GM21786 (cell line): ENCODE results near the gene SCUBE1.
"Not testable (repeated sequence)": the region's sequence is repeated elsewhere in the genome, so short reads cannot be mapped to it uniquely, and the experiment has no call there.

Experiments used
- ATAC-seq: cut with Tn5 transposase; IDR thresholded peaks from one replicate; pipeline ENCODE4 v1.9.1; 2021; ENCODE audit not compliant: unreplicated experiment

The SCUBE1 gene

GRCh38 chr22:43360576-43360975 is 17.4 kb upstream of the SCUBE1 start:
- ATAC-seq = no peak

- ATAC-seq = no peak
These were observed 13.7 kb upstream of the SCUBE1 start for GRCh38 chr22:43356881-43357280.

DNA sequence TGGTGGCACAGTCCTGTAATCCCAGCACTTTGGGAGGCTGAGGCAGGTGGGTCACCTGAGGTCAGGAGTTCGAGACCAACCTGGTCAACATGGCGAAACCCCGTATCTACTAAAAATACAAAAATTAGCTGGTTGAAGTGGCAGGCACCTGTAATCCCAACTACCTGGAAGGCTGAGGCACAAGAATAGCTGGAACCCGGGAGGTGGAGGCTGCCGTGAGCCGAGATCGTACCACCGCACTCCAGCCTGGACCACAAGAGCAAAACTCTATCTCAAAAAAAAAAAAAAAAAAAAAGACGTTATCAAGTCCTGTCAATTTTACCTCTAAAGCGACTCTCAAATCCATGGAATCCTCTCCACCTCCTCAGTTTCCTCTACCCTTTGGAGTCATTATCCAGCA is 12.5 kb upstream of the SCUBE1 start:
- not testable (repeated sequence) for ATAC-seq

DNA sequence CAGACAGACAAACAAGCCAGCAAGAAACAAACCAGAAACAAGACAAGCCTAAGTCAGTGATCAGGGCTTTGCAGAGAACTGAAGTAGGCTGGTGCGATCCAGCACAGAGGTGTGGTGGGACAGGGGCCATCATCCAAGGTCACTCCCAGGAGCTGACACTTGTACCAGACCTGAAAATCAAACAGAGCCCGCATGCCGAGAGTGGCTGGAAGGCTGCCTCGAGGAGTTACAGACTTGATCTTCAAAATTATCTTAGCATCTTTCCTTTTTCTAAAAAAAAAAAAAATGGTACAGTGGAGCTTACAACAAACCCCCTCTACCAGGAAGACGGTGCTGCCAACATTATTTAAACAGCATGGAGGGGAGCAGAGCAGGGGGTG is 8.8 kb upstream of the SCUBE1 start:
- ATAC-seq = no peak

DNA sequence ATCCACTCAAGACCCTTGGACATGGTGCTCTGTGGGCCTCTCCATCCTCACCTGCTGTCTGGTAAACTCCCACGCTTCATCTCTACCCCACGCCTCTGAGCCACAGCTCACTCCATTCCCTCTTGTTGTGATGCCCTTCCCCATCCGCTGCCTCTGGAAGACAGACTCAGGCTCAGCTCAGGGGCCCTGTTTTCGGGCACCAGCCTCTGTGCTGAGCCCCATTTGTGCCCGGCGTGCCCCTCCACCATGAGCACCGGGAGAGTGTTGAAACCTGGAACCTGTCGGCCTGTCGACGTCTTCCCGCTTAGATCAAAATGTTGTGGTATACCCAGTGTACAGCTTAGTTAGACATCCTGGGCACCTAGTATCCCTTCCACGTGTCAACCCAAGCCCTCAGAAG is 6.5 kb upstream of the SCUBE1 start:
- no peak for ATAC-seq

GRCh38 chr22:43346521-43346929 is 3.4 kb upstream of the SCUBE1 start:
- ATAC-seq = no peak

DNA sequence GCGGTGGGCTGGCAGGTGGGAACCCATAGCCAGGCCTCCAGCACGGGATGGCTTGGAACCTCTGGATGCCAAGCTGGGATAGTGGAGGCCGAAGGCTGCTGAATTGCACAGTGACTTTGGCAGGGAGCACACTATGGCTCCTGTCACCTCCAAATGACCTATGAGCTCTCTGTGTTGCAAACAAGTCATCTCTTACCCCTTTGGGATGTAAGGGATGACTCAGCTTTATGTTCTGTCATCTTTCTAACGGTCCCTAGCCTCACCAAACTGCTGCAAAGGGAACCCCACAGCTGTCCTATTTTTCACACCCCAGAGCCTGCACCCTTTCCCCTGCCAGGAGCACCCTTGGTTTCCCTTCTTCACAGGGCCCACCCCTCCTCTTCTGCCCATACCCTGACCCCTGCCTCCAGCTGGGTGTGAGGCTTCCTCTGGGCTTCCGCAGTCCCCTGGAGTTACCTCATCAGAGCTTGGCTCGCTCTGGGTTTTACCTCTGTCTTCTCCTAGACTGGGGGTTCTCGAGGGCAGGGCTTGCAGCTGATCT is 2.7 kb upstream of the SCUBE1 start:
- ATAC-seq = no peak

- no peak for ATAC-seq
These were observed 2.2 kb upstream of the SCUBE1 start for GRCh38 chr22:43345356-43345755.

- ATAC-seq = no peak
These were observed 1.3 kb upstream of the SCUBE1 start for GRCh38 chr22:43344520-43344787.

DNA sequence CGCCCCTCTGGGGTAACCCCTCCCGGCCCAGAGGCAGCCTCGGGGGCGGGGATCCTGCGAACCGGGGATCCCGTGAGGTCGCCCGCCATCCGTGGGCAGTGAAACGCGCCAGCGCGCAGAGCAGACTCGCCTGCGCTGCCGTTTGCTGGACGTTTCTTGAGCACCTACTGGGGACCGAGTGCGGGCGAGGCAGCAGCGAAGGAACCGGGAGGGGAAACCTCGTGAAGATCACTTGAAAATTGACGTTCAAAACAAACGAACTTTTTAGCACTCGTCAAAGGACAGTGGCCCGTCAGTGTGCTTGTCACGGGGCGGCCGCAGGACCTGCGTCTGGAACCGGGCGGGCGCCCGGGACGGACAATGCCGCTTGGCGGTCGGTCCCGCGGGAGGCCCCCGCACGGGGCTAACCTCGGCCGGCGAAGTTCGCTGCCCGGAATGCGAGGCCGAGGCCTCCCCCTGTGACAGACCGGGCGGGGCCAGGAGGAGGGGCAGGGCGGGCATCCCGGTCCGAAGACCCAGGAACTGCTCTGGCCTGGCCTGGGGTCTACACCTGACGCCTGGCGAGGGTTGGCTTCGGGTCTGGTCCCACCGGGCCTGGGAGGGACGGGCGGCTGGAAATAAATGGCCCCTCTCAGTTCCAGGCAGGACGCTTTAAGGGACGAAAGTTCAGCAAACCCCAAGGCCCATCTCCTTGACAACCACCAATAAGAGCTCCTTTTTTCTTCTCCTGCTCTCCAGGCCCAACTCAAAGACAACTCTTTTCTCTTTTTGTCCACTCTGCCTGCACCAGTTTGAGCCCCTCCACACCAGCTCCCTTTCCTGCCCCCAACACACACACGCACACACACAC is 723 bp upstream of the SCUBE1 start:
- ATAC-seq = no peak

DNA sequence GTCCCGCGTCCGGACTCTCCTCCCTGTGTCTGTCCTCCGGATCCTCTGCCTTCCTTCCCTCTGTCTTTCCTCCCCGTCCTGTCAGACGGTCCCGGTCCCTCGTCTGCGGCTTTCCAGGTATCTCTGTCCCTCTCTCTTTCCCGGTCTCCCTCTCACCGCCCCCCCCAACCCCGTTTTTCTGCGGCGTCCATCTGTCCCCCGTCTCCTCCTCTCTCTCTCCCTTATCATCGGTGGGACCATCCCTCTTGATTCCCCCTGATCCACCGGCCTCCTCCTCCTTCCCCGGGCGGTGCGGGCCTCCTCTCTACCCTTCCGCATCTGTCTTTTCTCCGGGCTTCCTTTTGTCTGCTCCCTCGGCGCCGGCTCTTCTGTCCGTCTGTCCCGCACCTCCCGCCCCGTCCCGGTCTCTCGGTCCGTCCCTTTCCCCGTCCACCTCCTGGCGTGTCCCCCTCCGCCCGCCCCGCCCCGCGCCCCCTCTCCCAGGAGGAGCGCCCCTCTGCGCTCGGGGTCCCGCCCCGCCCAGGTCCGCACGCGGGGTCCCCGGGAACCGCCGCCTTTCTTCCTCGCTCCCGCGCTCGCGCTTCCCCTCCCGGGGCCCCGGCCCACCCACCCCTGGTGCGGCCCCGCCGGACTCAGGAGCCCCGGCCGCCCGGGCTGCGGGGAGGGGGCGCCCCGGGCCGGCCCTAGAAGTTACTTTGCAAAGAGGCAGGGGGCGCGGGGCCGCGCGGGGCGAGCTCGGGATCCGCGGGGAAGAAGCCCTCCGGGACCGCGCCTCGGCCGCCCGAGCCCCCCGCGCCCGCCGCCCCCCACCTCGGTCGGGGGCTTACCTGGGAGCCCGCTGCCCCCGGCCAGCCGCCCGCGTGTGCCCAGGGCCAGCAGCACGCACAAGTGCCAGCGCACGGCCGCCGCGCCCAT is 568 bp downstream of the SCUBE1 start:
- ATAC-seq = no peak

DNA sequence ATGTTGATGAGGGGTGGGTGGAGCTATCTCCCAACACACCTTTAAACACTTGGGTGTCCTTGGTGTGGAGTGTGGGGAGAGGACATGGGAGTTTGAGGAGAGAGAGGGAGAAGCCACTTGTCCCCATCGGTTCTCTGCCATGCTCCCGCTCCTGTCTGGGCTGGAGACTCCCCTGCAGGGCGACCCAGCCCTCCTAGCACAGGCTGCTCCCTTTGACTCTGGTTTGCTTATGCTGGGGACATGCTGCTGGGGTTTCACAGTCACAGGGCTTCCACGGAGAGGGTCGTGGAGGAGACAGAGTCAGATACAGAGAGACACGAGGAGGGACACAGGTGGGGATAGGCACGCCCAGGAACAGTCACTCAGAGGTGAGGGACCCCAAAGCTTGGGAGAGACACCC is 1.6 kb downstream of the SCUBE1 start:
- no peak for ATAC-seq

DNA sequence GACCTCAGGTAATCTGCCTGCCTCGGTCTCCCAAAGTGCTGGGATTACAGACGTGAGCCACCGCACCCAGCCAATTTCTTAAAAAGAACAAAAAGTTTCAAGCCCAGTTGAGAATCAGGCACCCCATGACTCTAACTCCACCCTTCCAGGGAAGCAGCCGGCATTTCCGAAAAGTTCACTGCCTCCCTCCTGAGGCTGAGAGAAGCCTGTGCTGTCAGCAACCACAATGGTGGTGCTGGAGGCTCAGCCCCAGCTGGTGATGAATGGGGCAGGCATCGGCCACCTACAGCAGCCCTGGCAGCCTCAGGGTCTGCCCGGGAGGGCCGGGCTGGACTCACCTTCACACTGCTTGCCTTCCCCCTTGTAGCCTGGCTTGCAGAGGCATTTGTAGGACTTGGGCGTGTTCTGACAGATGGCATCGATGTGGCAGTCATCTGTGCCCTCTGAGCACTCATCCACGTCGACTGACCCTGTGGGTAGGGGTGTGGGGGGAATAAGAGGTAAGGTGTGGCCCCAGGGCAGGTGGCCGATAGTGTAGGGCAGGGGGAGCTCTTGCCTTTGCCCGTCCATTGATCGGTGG is 4.3 kb downstream of the SCUBE1 start:
- no peak for ATAC-seq

- no peak for ATAC-seq
These were observed 5.2 kb downstream of the SCUBE1 start for GRCh38 chr22:43337946-43338345.

DNA sequence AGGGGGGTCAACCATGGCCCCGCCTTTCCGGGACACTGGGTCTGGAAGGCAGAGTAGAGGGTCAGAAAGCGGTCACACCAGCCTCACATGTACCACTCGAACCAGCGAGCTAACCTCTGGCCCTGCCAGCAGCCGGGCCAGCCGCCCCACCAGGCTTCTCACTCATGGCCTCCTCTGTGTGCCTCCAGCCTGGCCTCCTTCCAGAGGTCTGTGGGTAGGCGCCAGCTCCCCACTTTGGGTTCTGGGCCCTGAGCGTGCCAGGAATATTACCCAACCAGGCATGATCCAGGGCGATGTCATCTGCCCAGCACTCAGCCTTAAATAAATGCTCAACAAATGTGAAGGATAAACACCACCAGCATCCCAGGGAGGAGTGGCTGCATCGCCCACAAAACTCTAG is 5.8 kb downstream of the SCUBE1 start:
- no peak for ATAC-seq

DNA sequence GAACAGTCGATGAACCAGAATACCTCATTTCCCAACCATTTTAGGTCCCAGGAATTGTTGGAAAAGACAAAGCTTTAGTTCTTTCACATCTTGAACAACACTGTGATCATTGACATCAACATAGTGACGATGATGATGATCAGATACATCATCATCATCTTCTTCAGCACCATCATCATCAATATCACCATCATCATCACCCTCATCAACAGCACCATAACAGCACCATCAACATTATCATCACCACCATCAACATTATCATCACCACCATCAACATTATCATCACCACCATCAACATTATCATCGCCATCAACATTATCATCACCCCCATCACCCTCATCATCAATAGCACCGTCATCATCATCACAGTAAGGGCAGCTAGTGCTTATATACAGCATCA is 8.8 kb downstream of the SCUBE1 start:
- ATAC-seq = no peak

- ATAC-seq = no peak
These were observed 9.2 kb downstream of the SCUBE1 start for GRCh38 chr22:43333978-43334377.

DNA sequence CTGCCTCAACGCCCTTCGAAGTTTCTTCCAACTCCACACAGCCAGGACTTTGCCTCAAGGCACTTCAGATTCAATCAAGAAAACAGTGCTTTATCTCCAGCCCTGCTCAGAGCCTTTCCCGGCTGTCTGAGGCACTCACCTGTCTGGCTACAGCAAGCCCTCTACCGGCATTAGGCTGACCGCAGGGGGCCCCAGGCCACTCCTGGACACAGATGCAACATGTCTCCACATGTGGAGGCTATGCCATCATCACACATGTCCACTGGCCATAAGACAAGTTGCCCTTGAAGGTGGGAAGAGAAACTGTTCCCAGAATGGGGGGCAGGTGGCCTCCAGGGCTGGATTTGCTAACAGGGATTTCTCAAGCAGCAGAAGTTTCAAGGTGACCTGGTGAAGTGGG is 10.0 kb downstream of the SCUBE1 start:
- ATAC-seq = no peak

- no peak for ATAC-seq
These were observed 11.5 kb downstream of the SCUBE1 start for GRCh38 chr22:43331698-43332097.

GRCh38 chr22:43331069-43331451 is 12.1 kb downstream of the SCUBE1 start:
- ATAC-seq = no peak

- ATAC-seq = no peak
These were observed 12.7 kb downstream of the SCUBE1 start for GRCh38 chr22:43330178-43331068.
